Retina (tissue), 1 donor: ENCODE measurements around the gene OXGR1.
A peak's percentile ranks its signal among the peaks of the same experiment; 100 is the strongest.

Experiments
- DNase-seq: peaks from one replicate; pipeline ENCODE4 v3.0.0-alpha.2; 2016

OXGR1 gene

DNA sequence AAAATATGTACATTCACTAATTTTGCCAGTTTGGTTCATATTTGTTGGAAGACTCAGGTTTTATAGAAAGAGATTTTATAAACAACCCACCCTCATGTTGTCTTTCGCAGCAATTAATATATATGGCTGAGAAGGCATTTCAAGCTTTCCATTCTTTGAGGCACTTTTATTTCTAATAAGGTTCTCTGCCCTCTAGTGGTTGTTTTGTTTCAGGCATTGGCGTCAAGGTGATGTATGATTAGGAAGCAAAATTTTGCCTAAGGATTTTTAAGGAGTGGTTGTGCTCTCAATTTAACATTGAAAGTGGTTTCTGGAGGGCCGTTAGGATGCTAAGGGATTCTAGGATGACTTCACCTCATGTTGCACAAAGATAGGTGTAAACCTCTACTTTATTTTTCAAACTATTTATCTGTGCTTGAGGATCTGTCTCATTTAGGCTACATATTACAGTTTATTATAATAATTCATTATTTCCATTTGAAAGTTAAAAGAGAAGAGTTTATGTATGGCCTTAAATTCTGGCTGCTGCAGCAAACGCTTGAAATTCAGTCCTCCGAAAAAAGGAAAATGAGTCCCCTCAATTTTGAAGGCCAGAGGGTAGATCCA, 35.9 kb downstream of the OXGR1 start:
- DNase-seq = peak; percentile 40

DNA sequence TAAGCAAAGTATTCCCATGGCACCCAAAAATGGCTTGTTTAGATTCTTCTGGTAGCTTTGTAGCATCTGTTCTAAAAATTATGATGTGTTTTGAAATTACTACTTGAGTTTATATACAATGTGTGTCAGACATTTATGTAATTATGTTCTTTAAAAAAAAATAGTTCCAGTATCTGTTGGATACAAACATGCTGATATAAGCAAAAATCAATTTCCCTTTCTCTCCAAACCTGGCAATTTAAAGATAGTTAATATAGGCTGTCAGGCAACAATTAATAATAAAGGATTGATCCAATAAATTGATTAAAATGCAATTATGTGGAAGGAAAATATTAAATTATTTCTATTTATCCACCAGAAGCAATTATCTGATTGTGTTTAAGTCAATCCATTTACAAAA, 41.7 kb downstream of the OXGR1 start:
- no peak for DNase-seq

- DNase-seq = no peak
Measured at GRCh38 chr13:96948127-96948526, 46.1 kb downstream of the OXGR1 start.

- DNase-seq = no peak
Measured at GRCh38 chr13:96947343-96947910, 46.8 kb downstream of the OXGR1 start.

GRCh38 chr13:96946709-96947311, 47.5 kb downstream of the OXGR1 start:
- no peak for DNase-seq

DNA sequence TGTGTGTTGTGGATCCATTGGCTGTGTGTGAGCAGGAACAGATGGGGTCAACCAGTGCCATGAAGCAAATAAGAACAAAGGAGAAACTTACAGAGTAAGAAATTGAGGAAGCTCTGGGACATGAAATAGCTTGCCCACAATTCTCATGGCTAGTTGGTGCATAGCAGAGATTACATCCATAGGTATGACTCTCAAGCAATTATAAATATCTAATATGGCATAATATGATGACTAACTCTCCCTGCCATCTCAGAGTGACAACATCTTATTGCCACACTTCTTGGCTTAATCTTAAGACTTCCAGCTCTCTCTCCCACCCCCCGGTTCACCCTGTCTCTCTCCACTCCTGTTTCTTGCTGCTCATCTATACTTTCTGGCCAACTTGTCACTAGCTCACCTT, 53.3 kb downstream of the OXGR1 start:
- no peak for DNase-seq

DNA sequence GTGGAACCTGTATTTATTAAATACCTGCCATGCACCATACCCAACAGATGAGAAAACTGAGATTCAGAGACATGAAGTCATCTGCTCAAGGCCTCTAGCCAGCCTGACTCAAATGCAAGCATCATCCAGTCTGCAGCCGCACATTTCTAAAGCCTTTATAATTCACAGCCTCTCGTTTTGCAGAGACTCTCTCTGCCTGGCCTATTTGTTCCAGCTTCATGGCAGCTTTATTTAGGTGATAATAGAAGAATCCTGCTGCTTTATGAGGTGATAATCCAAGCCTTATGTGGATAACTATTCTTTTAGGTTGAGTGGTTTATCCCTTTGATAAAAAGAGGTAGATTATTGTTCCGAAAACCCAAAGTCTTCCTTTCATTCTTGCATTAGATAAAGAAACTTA, 58.4 kb downstream of the OXGR1 start:
- no peak for DNase-seq
